Adipose tissue (tissue), 3 donors: ENCODE measurements around the gene FLAD1. TPM values are rescaled to one million over a fixed set of nuclear protein-coding genes. Genes with fewer than 3 reads are reported as not detected.
A peak's percentile ranks its signal among the peaks of the same experiment; 100 is the strongest.
"Not testable (repeated sequence)": the region's sequence is repeated elsewhere in the genome, so short reads cannot be mapped to it uniquely, and the experiment has no call there.

Experiments
- H3K27ac ChIP-seq: one replicate; pipeline ENCODE4 v1.5.1; 2013; ENCODE audit warnings: low read depth, low read length
- WGBS, 3 donors: extraction: QIAGEN DNeasy Blood & Tissue Kit; methylation state at CpG; one replicate each; pipeline ENCODE4 v1.1.7; 2013; 5-methylcytosine and 5-hydroxymethylcytosine counted together
- polyA plus RNA-seq, 3 donors: library from polyadenylated mRNA; stranded (reverse); fragments of 200-250 nt; gene quantifications; one replicate each; pipeline ENCODE4 v1.2.3, GENCODE V29; 2013
- donor health status: healthy with polysubstance abuse.
- donor health status: Bipolar disorder and iron deficiency.
- donor health status: healthy.

FLAD1 gene
- polyA plus RNA-seq, 3 donors = 15.3 to 37.9 (median 21.7) TPM

- WGBS, 3 donors = 0 to 1% (median 0%) methylated on average over 24 of the region's 24 CpGs
Observed at GRCh38 chr1:154975409-154976059, 7.6 kb upstream of the FLAD1 start.

GRCh38 chr1:154977762-154978161, 5.4 kb upstream of the FLAD1 start:
- H3K27ac ChIP-seq = not testable (repeated sequence)
- WGBS, 3 donors = 49 to 60% (median 60%) methylated on average over 3 of the region's 3 CpGs

More at GRCh38 chr1:154975409-154976059, 7.6 kb upstream of the FLAD1 start:
- H3K27ac ChIP-seq = peak overlapping the region; percentile 77

GRCh38 chr1:154978360-154978759, 4.8 kb upstream of the FLAD1 start:
- WGBS, 3 donors = 94 to 96% (median 95%) methylated on average over 3 of the region's 3 CpGs
- no peak overlapping the region for H3K27ac ChIP-seq

- WGBS, 3 donors = 60 to 68% (median 62%) methylated on average over 6 of the region's 6 CpGs
Observed at GRCh38 chr1:154982341-154982740, 803 bp upstream of the FLAD1 start.

GRCh38 chr1:154983776-154984466, 777 bp downstream of the FLAD1 start:
- H3K27ac ChIP-seq = no peak overlapping the region
- 13 to 17% (median 16%) methylated on average over 17 of the region's 17 CpGs for WGBS, 3 donors

More at GRCh38 chr1:154982341-154982740, 803 bp upstream of the FLAD1 start:
- H3K27ac ChIP-seq = no peak overlapping the region

GRCh38 chr1:154986736-154987135, 3.6 kb downstream of the FLAD1 start:
- 85 to 91% (median 91%) methylated on average over 4 of the region's 4 CpGs for WGBS, 3 donors

GRCh38 chr1:154987326-154987725, 4.2 kb downstream of the FLAD1 start:
- 51 to 62% (median 59%) methylated on average over 6 of the region's 6 CpGs for WGBS, 3 donors

More at GRCh38 chr1:154986736-154987135, 3.6 kb downstream of the FLAD1 start:
- not testable (repeated sequence) for H3K27ac ChIP-seq

GRCh38 chr1:154988058-154988954, 5.2 kb downstream of the FLAD1 start:
- H3K27ac ChIP-seq = no peak overlapping the region
- 86 to 90% (median 89%) methylated on average over 17 of the region's 17 CpGs for WGBS, 3 donors

More at GRCh38 chr1:154987326-154987725, 4.2 kb downstream of the FLAD1 start:
- H3K27ac ChIP-seq = no peak overlapping the region

GRCh38 chr1:154989195-154989860, 6.2 kb downstream of the FLAD1 start:
- 87 to 95% (median 90%) methylated on average over 3 of the region's 3 CpGs for WGBS, 3 donors
- no peak overlapping the region for H3K27ac ChIP-seq

- H3K27ac ChIP-seq = no peak overlapping the region
- WGBS, 3 donors = 90 to 94% (median 92%) methylated on average over 8 of the region's 8 CpGs
Observed at GRCh38 chr1:154990276-154990675, 7.1 kb downstream of the FLAD1 start.

GRCh38 chr1:154992721-154993571, 9.8 kb downstream of the FLAD1 start:
- H3K27ac ChIP-seq = no peak overlapping the region
- 72 to 82% (median 81%) methylated on average over 14 of the region's 14 CpGs for WGBS, 3 donors

GRCh38 chr1:154993572-154994268, 10.6 kb downstream of the FLAD1 start, which contains the start of gene LENEP:
TSS of gene LENEP (plus strand) at chr1:154993586. CDS start at chr1:154993608, 22 bp downstream.
- no peak within 1 kb of the TSS for H3K27ac ChIP-seq
- 68 to 77% (median 71%) methylated on average over 8 of the region's 8 CpGs for WGBS, 3 donors

- H3K27ac ChIP-seq = no peak overlapping the region
- WGBS, 3 donors = 43 to 61% (median 59%) methylated on average over 1 of the region's 1 CpG
Observed at GRCh38 chr1:154994269-154994587, 11.1 kb downstream of the FLAD1 start.

GRCh38 chr1:154994591-154994990, 11.4 kb downstream of the FLAD1 start:
- H3K27ac ChIP-seq = no peak overlapping the region
- 49 to 58% (median 55%) methylated on average over 3 of the region's 3 CpGs for WGBS, 3 donors

GRCh38 chr1:154995301-154995983, 12.3 kb downstream of the FLAD1 start:
- not testable (repeated sequence) for H3K27ac ChIP-seq
- WGBS, 3 donors = 59 to 63% (median 63%) methylated on average over 12 to 13 of the region's 13 CpGs

GRCh38 chr1:154996966-154997701, 14.0 kb downstream of the FLAD1 start:
- WGBS, 3 donors = 77 to 84% (median 79%) methylated on average over 15 of the region's 15 CpGs
- no peak overlapping the region for H3K27ac ChIP-seq
